ENCODE data around the gene DLG5.

- TF ChIP-seq CTCF (IDR thresholded peaks at IDR 0.05) (no peak), POLR2A (IDR thresholded peaks at IDR 0.05) (no peak)
Observed at GRCh38 chr10:77940627-77941026, 14.1 kb upstream of the DLG5 start.

All from thyroid gland (tissue), 4 donors.